NCI-H2081 (cell line): ENCODE measurements around the gene SCAF1.

ENCODE experiments used
- DNase-seq, 2 experiments: peaks; one replicate each; lab custom pipeline; 2025; lab: John Stamatoyannopoulos, UW

The SCAF1 gene

DNA sequence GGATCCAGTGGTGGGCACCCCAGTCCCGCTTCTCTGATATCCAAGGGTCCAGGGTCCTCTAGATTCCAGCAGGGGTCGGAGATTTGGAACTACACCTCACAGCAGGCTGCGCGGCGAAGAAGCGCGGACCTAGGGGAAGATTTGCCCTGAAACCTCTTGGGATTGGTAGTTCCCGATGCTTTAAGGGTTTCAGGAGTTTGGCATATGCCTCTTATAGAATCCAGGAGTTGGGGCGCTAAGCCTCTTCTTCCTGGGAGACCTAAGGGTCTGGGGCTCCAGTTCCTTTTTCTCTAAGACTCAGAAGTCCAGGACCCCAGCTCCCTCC, 24.1 kb downstream of the SCAF1 start:
- no peak for DNase-seq

DNA sequence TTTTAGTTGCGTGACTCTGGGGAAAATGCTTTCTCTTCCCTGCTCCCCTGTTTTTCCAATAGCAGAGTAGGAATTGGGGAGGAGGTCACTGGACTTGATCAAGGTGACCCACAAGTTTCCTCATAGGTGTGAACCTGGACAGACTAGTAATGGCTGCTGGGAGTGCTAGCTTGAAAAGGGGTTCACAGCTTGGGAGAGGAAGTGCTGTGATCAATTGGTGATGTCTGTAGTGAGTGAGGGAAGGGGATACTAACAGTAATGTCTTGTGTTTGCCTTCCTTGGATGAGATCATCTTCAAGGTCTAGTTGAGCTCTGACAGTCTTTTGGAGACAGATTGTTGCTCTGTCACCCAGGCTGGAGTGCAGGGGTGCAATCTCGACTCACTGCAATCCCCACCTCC, 25.5 kb downstream of the SCAF1 start:
- DNase-seq: no peak

DNA sequence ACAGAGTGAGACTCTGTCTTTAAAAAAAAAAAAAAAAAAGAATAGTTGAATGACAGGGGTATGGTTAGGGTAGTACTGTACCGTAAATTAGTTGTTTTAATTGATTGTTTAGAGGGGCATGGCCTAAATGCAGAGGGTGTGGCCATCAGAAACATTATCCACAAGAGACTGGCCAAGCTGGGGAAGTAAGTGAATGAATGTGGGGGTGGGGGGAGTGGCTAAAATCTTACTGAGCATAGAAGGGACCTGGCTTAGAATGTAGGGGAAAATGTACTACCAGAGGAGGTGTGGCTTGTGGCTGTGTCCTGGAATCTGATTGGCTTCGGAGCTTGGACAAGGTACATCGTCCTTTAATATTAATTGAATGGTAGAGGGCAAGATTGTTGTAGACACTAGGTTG, 27.5 kb downstream of the SCAF1 start:
- DNase-seq: no peak

DNA sequence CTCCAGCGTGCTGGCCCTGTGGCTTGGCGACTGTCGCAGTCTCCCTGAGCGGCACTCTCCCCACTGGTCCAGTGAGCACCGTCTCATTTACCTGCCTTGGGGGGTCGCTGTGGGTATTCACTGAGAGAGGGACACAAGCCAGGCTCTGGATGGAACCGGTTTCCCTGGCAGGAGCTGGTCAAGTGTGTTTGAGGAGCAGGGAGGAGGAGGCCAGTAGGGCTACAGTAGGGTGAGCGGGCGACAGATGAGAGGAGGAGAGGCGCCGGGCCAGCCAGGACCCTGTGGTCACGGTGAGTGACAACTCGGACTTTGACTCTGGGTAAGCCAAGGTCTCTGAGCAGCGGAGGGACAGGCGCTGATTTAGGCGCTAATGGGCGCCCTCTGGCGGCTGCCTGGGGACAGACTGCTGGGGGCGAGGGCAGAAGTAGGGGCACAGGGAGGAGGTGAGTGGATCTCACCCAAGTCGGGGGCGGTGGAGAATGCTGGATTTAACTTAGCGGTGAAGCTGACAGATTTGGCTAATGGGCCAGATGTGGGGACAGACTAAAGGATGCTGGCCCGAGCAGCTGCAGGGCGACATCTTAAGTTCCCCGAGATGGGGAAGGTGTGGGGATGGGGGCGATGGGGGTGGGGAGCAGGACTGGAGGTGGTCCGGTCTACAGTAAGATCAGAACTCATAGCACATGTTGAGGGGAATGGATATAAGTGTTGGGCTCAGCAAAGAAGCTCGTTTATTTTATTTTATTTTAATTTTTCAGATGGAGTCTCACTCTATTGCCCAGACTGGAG, 30.3 kb downstream of the SCAF1 start:
- peak; percentile 64 to 67 for DNase-seq

DNA sequence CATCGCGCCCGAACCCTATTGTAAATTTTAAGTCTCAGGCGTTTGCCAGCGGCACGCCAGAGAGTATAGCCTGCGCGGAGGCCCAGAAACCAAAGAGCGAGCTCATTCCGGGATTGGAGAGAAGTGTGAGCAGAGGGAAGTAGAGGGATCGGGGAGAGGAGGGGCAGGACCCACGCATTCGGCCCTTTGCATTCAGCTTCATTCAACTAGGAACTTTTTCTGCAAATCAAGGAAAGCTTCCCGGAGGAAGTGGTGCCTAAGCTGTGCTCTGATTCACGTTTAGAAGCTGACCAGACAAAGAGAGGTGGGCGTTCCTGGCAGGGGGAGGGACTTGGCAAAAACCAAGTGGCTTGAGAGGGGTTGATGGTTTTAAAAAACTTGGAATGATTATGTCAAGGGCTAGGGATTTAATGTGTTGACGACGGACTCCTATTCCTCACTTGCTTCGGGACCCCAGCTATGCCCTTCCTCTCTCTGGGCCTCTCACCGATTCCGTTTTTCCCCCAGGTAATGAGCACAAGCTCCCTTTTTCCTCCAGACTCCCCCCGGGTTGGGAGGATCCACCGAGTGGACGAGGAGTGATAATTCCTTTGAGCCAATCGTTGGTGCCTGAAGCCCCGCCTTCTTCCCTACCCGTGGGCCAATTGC, 34.3 kb downstream of the SCAF1 start:
- peak; percentile 90 to 91 for DNase-seq

DNA sequence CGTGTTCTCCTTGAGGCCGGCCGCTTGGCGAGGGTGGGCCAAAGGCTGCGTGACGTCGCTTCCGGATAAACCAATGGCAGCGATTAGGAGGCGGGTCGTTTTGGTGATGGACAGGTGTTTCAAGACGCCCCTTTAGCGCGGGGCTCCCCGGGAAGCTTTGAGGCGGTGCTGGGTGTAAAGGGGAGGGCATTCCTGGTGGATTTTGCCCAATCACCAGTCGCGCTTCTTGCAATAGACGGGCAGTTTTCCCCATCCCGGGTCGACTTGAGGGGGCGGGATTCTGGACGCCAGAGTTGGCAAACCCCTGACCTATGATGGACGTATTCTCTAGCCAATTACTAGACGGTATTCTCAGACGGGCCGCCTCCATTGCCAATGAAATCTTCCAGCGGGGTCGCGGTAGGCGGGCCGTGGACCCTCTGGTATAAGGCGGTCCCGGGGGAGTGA, 34.8 kb downstream of the SCAF1 start:
- DNase-seq: peak; percentile 99 to 100

DNA sequence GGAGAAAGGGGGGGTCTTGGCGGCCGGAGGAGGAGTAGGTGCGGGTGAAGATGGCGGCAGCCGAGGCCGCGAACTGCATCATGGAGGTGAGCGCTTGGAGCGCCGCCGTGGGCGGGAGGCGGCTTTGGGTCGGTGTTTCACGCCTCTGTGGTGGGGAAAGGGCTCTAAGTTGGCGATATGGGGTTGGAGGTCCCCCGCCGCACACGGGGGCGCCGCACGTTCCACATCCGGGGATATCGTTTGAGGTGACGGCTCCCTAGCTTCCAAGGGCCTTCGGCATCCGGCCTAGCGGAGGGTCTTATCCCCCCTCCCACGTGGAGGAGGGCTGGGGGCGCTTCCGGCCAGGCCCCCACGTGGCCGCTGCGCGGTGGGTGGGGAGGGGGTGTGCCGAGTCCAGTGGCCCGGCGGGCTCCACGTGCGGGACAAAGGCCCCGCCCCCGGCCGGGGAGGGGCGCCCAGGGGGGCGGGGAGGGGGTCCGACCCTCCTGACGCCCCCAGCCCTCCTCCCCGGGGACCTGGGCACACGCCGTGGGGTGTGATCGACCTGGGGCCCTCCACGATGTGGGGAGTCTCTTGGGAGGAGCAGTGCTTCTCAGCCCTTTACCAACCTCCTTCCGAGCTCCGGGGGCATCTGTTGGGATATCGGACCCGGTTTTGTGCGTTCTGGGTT, 35.4 kb downstream of the SCAF1 start, which contains the start of gene PRMT1:
PRMT1 (plus strand) TSS at position 41 of the 670 bp plus-strand sequence; CDS start at position 51, 10 bp downstream.
- peak; percentile 38 to 60 for DNase-seq

DNA sequence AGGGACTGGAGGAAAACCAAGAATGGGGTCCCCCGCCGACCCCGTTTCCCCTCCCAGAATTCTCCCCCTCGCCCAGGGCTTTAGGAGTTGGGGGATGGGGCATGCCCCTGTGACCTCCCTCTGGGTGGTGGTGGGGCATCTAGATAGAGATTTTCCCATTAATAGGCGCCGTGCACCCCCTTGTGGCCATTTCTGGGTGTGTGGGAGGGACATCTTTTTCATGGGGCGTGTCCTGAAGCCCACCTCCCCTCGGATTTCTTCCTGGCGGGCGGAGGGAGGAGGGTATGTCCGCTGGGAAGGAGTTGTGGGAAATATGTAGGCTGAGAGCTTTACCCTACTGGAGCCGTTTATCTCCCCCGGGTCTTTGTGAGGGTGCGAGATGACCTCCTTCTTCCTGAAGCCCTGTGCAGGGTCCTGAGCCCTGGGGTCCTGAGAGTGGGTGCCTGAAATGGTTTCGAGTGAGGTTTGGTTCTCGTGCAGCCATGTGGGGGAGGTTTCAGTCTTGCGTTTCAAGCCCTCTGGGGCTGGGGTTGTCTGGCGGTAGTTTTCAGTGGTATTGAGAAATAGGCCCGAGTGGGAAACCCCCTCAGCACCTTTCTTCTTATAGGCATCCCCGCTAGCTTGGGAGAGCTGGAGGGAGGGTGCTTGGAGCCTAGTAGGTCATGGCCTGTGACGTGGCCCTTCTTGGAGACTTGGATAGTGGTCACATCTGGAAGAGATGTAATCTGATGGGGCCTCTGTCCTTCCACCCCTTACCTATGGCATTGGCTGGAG, 36.1 kb downstream of the SCAF1 start:
- DNase-seq: peak; percentile 53 to 64

DNA sequence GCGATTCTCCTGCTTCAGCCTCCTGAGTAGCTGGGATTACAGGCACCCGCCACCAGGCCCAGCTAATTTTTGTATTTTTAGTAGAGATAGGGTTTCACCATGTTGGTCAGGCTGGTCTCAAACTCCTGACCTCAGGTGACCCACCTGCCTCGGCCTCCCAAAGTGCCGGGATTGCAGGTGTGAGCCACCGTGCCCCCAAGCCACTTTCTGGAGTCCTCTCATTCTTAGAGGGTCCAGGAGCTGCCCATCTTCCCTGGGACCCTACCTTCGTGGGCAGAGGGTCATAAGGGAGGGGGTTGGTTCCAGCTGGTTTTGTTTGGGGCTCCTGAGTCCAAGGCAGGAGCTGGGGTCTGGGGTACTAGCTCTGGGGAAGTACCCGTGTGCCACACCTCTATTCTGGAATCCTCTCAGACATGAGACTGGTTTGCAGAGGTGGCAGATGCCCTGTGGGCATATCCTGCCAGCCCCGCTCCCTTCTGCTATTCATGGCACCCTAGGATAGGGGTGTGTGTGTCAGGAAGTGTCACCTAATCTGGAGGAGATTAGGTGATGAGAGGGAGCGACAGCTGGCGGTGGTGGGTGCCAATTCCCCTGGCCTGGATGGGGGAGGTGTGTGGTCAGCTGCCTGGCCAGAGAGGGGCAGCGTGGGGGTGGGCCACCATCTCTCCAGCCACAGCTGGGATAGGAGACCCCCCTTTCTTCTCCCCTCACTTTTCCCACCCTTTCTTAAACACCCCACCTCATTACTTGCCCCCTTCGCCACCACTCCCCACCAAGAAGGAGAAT, 37.2 kb downstream of the SCAF1 start:
- peak in 1 of 2 experiments; percentile 27 for DNase-seq

DNA sequence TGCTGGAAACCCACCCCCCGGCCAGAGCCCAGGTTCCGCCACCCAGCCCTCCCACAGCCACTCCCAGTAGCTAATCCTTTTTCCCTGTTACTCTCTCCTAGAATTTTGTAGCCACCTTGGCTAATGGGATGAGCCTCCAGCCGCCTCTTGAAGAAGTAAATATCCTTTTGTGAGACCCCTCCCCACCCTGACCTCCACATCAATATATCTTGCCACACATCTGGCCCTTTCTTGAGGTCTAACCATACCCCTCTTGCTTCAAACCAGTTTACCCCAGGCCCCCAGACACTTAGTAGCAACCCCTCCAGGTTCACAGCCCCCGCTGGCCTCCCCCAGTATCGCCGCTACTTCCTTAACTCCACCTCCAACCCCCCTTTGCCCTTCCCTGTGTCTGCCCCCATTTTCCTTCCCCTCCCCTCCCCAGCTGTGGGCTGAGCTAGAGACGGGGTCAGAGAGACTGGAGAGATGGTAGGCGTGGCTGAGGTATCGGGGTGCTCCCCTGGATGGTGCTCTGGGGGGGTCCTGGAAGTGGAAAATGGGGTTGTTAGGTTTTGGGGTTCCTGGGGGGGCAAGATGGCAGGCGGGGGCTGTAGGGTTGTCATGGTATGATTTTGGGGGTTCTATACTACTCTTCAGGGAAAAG, 37.9 kb downstream of the SCAF1 start:
- no peak for DNase-seq

DNA sequence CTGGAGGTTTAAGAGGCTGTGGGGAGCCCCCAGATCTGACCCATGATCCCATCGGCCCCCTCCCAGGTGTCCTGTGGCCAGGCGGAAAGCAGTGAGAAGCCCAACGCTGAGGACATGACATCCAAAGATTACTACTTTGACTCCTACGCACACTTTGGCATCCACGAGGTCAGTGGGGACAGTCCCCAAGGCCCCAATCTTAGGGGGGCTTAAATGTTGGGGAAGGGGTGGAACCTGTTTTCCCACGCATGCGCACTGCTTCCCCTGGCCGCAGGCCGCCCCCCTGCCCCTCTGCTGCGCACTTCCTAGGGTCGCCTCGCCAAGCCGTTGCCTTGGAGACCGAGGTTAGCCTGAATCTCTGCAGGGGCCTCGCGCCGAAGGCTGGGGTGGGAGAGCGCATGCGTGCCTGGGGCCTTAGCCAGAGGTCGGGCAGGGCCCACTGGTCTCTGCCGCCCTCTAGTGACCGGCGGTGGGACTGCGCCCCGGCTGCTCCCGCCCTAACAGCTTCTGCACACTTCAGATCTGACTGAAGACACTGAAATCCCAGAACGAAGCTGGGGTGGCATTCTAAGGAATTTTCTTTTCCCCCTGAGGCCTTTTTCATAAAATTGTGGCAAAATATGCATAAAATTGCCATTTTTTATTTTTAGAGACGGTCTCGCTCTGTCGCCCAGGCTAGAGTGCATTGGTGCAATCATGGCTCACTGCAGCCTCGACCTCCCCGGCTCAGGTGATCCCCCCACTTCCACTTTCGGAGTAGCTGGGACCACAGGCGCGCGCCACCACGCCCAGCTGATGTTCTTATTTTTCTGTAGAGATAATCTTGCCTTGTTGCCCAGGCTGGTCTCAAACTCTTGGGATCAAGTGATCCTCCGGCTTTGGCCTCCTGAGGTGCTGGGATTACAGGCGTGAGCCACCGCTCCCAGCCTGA, 38.7 kb downstream of the SCAF1 start:
- DNase-seq: peak; percentile 83 to 93

DNA sequence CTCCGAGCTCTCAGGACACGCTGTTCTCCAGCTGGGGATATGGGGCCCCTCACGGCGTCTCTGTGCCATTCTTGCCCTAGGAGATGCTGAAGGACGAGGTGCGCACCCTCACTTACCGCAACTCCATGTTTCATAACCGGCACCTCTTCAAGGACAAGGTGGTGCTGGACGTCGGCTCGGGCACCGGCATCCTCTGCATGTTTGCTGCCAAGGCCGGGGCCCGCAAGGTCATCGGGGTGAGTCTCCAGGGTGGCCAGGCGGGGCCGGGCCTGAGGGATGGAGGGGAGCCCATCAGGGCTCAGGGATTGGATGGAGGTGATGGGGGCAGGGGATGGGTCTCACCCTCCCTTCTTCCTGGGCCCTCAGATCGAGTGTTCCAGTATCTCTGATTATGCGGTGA, 39.8 kb downstream of the SCAF1 start:
- DNase-seq: no peak

DNA sequence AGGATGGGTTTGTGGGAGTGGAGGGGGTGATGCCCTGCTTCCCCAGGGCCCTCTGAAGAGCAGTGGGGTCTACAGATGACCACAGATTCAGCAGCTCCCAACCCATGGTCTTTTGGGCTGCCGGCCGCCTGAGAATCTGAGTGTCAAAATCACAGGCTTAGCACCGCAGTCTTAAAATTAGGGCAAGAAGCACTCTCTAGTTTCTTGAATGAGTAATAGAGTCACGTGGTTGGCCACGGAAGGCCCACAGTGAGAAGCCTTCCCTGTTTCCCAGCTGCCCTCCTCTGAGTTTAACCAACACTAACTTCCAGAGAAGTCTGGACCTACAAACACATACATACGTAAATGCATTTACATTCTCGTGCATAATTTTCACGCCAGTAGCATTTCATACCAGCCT, 40.3 kb downstream of the SCAF1 start:
- DNase-seq: no peak

DNA sequence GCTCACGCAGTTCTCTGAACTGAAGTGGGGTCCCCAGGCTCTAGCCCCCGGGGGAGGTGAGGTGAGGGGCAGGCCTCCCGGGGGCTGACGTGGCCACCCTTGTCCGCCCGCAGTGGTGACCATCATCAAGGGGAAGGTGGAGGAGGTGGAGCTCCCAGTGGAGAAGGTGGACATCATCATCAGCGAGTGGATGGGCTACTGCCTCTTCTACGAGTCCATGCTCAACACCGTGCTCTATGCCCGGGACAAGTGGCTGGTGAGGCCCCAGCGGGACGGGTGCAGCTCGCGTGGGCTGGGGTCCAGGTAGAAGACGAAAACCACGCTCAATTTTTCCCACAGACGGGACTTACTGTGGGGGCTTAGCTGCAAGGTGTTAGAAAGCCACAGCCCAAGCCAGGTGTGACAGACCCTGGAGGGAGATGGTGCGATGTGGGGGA, 41.8 kb downstream of the SCAF1 start:
- DNase-seq: no peak

DNA sequence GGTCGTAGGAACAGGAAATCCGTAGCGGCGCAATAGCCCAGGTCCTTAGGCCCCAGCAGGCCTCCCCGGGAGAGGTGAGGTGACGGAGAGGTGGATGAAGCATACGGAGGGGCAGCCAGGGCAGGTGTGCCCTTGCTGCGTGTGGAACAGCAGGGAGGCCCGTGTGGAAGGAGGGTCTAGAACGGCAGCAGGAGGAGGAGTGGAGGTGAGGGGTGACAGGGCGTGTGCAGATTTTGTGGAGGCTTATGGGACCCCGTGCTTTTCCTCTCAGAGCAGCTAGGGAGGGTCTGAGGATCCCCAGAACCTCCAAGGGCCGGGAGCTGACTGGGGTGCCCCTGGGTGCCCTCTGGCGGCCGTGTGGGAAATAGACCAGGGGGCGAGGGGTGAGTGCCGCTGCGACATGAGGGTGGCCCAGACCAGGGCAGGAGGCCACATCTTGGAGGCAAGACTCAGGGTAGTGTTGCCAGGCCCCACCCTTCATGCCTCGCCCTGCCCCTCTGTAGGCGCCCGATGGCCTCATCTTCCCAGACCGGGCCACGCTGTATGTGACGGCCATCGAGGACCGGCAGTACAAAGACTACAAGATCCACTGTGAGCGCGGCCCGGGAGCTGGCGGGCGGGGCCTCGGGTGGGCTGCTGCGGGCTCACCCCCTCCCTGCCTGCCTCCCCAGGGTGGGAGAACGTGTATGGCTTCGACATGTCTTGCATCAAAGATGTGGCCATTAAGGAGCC, 42.4 kb downstream of the SCAF1 start:
- no peak for DNase-seq

DNA sequence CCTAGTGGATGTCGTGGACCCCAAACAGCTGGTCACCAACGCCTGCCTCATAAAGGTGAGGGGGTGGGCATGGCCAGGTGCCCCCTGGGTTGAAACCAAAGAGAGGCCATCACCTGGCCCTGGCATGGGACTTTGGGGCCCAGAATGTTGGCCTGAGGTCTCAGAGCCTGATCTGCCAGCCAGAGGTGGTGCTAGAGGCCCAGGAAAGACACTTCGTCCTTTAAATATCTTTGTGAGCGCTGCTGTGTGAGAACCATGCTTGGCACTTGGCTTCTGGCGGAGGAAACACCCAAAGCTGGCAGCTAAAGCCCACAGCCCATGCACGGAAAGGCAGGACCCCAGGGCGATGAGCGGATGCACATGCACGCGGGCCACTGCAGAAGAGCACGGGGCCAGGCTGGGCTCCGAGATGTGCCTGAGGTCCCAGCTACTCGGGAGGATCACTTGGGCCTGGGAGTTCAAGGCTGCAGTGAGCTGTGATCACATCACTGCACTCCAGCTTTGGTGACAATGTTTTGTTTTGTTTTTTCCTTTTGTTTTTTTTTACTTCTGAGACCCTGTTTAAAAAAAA, 43.1 kb downstream of the SCAF1 start:
- no peak for DNase-seq

DNA sequence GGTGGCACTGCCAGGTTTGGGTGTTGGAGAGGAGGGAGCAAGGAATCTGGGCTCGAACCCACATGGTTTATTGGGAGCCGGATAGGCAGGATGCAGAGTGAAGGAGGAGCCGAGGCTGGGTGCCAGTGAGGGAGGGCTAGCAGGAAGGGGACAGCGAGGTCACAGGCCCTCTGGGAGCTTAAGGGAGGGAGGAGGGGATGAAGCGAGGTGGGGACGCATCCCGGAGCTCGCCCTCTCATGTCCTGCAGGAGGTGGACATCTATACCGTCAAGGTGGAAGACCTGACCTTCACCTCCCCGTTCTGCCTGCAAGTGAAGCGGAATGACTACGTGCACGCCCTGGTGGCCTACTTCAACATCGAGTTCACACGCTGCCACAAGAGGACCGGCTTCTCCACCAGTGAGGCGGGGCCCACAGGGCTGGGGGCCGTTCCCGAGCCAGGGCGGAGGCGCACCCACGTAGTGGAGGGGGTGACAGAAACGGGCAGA, 43.9 kb downstream of the SCAF1 start:
- no peak for DNase-seq

DNA sequence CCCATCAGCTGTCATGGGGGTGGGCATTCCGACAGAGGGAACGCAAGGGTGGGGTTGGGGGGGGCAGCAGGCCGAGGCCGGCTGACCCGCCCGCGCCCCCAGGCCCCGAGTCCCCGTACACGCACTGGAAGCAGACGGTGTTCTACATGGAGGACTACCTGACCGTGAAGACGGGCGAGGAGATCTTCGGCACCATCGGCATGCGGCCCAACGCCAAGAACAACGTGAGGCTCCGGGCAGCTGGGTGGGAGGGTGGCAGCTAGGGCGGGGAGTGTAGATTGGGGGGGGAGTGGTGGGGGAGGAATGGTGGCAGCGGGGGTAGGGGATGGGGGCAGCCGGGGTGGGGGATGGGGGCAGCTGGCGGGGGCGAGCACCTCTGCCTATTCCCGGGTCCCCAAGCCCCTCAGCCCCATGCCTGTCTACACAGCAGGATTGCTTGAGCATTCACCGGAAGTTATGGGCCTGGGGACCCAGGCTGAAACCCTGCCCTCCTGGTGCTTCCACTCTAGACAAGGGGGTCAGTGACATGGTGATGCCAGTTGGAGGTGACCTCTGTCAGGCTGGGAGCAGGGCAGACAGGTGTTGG, 44.6 kb downstream of the SCAF1 start:
- no peak for DNase-seq
